OCI-LY3 (cell line): ENCODE data around the gene VAV2.

Experiments used
- H2AFZ ChIP-seq: fragments of 200-600, 300-600 bp; shearing (Covaris generic); 2 replicates; pipeline ENCODE4 v1.6.0; 2014; ENCODE audit warnings: antibody characterized with exemption, low read depth, low read length
- H3K27ac ChIP-seq: fragments of 200-600, 300-600 bp; sonication (generic); 2 replicates; pipeline ENCODE4 v1.5.1; 2014; ENCODE audit warnings: mild to moderate bottlenecking, low read length, moderate library complexity, mixed read lengths
- H3K27me3 ChIP-seq: fragments of 200-600, 300-600 bp; sonication (generic); 2 replicates; pipeline ENCODE4 v1.6.1; 2014; ENCODE audit warnings: low read depth, low read length, mixed read lengths
- H3K36me3 ChIP-seq: fragments of 200-600, 300-600 bp; sonication (generic); replicated peaks from 2 replicates; pipeline ENCODE3; 2014; ENCODE audit warnings: low read depth, low read length, mixed read lengths
- H3K4me1 ChIP-seq: fragments of 300-600, 200-600 bp; sonication (generic); 2 replicates; pipeline ENCODE4 v1.6.1; 2014; ENCODE audit warnings: low read length, mixed read lengths
- H3K4me2 ChIP-seq: fragments of 200-600, 300-600 bp; sonication (generic); 2 replicates; pipeline ENCODE4 v1.6.1; 2014; ENCODE audit warnings: low read length, mixed read lengths
- H3K4me3 ChIP-seq: fragments of 300-600, 200-600 bp; sonication (generic); 2 replicates; pipeline ENCODE4 v1.5.1; 2014; ENCODE audit warnings: antibody characterized with exemption, mild to moderate bottlenecking, low read length, moderate library complexity
- H3K79me2 ChIP-seq: fragments of 300-600, 200-600 bp; shearing (Covaris generic); 2 replicates; pipeline ENCODE4 v1.6.1; 2014; ENCODE audit warnings: mild to moderate bottlenecking, low read length, mixed read lengths
- H3K9ac ChIP-seq: fragments of 300-600, 200-600 bp; shearing (Covaris generic); 2 replicates; pipeline ENCODE4 v1.6.0; 2014; ENCODE audit warnings: mild to moderate bottlenecking, low read length, moderate library complexity
- H3K9me3 ChIP-seq: fragments of 200-600, 300-600 bp; shearing (Covaris generic); 2 replicates; pipeline ENCODE4 v1.6.1; 2014; ENCODE audit warnings: low read length, mixed read lengths; ENCODE audit not compliant: insufficient read depth
- H4K20me1 ChIP-seq: fragments of 200-600, 300-600 bp; sonication (generic); 2 replicates; pipeline ENCODE4 v1.6.1; 2016; ENCODE audit warnings: low read length, mixed read lengths; ENCODE audit not compliant: insufficient read depth
- EZH2phosphoT487 ChIP-seq: fragments of 200-600 bp; shearing (Covaris generic); IDR thresholded peaks from 2 replicates; pipeline ENCODE4 v1.6.1; 2018; ENCODE audit warnings: antibody characterized with exemption, mixed run types, low read depth
- TF ChIP-seq, protein P1 (sequence below): fragments of 200-600, 300-600 bp; sonication (generic); IDR thresholded peaks from 2 replicates; pipeline ENCODE4 v1.5.1; 2014; ENCODE audit warnings: antibody characterized with exemption, low read length, low read depth

VAV2 gene

DNA sequence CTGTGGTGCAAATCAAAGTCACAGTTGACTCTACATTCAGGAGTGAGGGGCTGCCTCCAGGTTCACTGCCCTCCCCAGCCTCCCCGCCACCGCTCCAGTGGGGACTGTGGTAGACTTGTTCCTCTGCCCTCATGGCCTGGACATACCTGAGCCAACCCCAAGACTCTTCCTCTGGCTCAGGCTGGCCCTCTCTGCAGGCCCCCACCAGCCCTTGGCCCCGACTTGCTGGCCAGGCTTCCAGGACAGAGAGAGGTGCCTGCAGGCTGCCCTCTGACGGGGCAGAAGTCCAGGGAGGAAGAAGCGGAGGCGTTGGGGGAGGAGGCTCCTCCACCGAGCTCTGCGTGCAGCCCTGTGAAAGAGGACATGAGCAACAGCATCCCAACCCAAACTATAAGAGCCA, 251.2 kb downstream of the VAV2 start:
- Histone ChIP-seq H3K27me3 (peaks cover 21% of the 10 kb centered on the region), H3K4me2 (no peak overlapping the region), H3K9me3 (no peaks in the 10 kb centered on the region), H3K4me1 (peaks cover 33% of the 10 kb centered on the region), H3K27ac (no peak overlapping the region), H3K36me3 (no peaks in the 10 kb centered on the region), H4K20me1 (no peaks in the 10 kb centered on the region), H2AFZ (no peak overlapping the region), H3K9ac (no peak overlapping the region), H3K4me3 (no peak overlapping the region), H3K79me2 (no peaks in the 10 kb centered on the region)
- TF ChIP-seq EZH2phosphoT487: no peak
- TF ChIP-seq, protein P1, sequence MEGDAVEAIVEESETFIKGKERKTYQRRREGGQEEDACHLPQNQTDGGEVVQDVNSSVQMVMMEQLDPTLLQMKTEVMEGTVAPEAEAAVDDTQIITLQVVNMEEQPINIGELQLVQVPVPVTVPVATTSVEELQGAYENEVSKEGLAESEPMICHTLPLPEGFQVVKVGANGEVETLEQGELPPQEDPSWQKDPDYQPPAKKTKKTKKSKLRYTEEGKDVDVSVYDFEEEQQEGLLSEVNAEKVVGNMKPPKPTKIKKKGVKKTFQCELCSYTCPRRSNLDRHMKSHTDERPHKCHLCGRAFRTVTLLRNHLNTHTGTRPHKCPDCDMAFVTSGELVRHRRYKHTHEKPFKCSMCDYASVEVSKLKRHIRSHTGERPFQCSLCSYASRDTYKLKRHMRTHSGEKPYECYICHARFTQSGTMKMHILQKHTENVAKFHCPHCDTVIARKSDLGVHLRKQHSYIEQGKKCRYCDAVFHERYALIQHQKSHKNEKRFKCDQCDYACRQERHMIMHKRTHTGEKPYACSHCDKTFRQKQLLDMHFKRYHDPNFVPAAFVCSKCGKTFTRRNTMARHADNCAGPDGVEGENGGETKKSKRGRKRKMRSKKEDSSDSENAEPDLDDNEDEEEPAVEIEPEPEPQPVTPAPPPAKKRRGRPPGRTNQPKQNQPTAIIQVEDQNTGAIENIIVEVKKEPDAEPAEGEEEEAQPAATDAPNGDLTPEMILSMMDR: no peak

DNA sequence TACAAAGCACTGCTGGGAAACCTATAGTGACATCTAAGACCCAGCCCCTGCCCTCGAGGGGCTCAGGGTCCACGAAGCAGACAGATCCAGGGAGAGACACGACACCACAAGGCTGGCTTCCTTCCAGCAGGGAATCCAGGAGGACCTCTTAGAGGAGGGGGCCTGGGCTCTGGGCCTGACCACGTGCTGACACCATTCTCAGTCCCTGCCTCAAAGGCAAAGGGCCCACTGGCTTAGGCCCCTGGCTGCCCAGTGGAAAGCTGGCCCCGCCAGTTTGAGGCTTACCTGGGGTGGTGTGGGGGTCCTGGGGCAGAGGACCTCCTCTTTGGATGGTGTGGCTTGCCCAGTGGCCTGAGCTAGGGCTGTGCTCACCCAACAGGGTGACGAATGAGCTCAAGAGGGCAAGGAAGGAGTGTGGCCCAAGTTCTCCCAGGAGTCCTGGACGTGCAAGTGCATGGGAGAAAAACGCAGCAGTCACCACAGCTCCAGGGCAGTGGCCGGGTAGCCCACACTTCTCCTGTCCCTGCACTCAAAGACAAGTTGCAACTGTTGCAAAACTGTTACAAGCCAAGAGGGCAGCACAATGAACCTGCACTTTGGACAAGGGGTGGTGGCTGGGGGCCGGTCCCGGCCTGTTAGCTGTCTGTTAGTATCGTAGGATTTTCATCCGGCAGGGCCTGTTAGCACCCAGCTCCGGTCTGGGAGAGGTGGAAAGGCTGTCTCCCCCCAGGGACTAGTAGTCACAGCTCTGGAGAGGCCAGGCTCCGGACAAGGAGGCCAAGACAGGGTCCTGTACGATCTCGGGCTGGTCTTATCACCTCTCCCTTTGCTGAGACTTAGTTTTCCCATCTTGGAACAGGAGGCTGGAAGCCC, 252.5 kb downstream of the VAV2 start:
- H4K20me1 ChIP-seq: no peaks in the 10 kb centered on the region
- H3K4me3 ChIP-seq: no peak overlapping the region
- TF ChIP-seq, protein P1: no peak
- TF ChIP-seq EZH2phosphoT487: no peak
- peaks cover 45% of the 10 kb centered on the region for H3K4me1 ChIP-seq
- no peaks in the 10 kb centered on the region for H3K9me3 ChIP-seq
- H3K27me3 ChIP-seq: peaks cover 19% of the 10 kb centered on the region
- H3K4me2 ChIP-seq: no peak overlapping the region
- H3K27ac ChIP-seq: no peak overlapping the region
- H3K36me3 ChIP-seq: no peaks in the 10 kb centered on the region
- H3K9ac ChIP-seq: no peak overlapping the region
- H2AFZ ChIP-seq: no peak overlapping the region
- no peaks in the 10 kb centered on the region for H3K79me2 ChIP-seq

DNA sequence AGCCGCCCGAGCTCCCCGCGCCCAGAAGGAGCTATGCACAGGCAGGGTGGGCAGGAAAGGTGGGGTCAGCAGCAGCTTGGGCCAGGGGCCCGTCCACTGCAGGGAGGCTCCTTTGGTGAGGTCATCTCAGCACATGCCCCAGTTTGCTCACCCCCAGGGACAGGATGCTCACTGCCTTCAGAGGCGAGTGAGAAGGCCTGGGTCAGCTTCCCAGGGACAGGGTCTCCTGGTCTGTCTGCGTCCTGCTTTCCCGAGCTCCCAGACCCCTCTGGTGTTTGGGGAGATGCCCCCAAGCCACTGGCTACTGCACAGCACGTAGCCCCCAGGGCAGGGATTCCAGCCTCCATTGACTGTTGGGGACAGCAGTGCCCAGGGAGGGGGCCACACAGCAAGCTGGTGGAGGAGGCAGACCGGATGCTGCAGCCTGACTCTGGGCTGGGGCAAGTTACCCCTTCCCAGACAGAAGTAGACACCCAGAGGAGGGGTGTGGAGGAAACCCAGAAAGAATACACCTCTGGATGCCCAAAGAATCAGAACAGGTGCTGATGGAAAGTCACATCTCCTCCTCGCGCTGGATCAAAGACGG, 253.4 kb downstream of the VAV2 start:
- H3K79me2 ChIP-seq: no peaks in the 10 kb centered on the region
- no peaks in the 10 kb centered on the region for H3K9me3 ChIP-seq
- H3K4me2 ChIP-seq: peak overlapping the region; percentile 68
- TF ChIP-seq, protein P1: no peak
- no peak for TF ChIP-seq EZH2phosphoT487
- H3K4me1 ChIP-seq: peaks cover 51% of the 10 kb centered on the region
- H2AFZ ChIP-seq: peak overlapping the region; percentile 63
- no peaks in the 10 kb centered on the region for H3K36me3 ChIP-seq
- H3K27ac ChIP-seq: 0 out of 2 replicates have a peak overlapping the region, but pooled peaks have one; percentile 8
- peaks cover 19% of the 10 kb centered on the region for H3K27me3 ChIP-seq
- no peaks in the 10 kb centered on the region for H4K20me1 ChIP-seq
- H3K4me3 ChIP-seq: peak overlapping the region; percentile 78
- peak overlapping the region; percentile 46; the same call in 1 of the 2 replicates for H3K9ac ChIP-seq

DNA sequence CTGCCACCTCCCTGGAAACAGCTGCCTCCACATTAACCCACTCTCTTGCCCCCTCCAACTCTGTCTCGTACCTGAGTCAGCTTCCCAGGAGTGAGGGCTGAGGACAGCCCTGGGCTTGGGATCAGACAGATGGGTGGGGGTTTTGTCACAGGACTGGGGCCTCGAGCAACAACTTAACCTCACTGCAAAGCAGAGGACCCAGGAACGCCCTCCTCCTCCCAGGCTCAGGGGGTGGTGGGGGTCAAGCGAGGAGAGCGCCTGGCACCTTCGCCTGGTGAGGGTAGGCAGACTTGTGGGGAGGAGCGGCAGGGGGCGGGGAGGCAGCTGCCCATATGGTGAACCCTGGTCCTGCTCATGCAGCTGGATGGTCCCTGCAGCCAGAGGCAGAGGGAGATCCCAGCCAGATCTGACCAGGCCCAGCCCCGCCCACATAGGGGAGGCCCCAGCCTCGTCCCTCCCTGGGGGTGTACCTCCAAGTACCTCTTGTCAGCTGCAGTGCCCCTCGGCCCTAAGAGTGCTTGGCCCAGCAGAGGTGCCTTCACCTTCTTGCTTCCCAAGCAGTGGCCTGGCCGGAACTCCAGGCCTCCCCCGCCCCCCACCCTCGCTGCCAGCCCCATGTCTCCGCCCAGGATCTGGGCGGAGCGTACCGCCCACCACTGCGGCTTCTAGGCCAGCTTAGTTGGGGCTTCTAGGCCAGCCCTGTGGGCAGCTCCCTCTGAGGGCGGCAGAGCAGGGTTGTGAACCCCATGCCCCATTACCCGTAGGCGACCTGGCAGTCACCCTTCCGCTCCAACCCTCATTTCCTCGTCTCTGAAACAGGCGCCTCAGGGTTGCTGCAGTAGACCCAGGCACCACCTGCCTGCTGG, 254.1 kb downstream of the VAV2 start, which contains the start of gene SARDH:
Gene SARDH, minus strand, starts transcription at position 579 of the 866 bp plus-strand sequence. CDS start 4,179 bp downstream, outside the sequence.
- peaks cover 47% of the 10 kb centered on the region for H3K4me1 ChIP-seq
- H3K27me3 ChIP-seq: peaks cover 19% of the 10 kb centered on the region
- H3K4me2 ChIP-seq: peak within 1 kb of the TSS; percentile 68
- H3K79me2 ChIP-seq: no peaks in the 10 kb centered on the region
- H4K20me1 ChIP-seq: no peaks in the 10 kb centered on the region
- no peaks in the 10 kb centered on the region for H3K36me3 ChIP-seq
- peak within 1 kb of the TSS; percentile 46 for H3K9ac ChIP-seq
- peak within 1 kb of the TSS; percentile 63 for H2AFZ ChIP-seq
- no peak for TF ChIP-seq EZH2phosphoT487
- TF ChIP-seq, protein P1: no peak
- H3K9me3 ChIP-seq: no peaks in the 10 kb centered on the region
- peak within 1 kb of the TSS; percentile 8; the same call in 1 of the 2 replicates for H3K27ac ChIP-seq
- peak within 1 kb of the TSS; percentile 78 for H3K4me3 ChIP-seq
